NCI-H1048 (cell line): ENCODE measurements around the gene PDE5A.

Source experiments
- DNase-seq: peaks from one replicate; lab custom pipeline; 2025; lab: John Stamatoyannopoulos, UW

PDE5A gene

DNA sequence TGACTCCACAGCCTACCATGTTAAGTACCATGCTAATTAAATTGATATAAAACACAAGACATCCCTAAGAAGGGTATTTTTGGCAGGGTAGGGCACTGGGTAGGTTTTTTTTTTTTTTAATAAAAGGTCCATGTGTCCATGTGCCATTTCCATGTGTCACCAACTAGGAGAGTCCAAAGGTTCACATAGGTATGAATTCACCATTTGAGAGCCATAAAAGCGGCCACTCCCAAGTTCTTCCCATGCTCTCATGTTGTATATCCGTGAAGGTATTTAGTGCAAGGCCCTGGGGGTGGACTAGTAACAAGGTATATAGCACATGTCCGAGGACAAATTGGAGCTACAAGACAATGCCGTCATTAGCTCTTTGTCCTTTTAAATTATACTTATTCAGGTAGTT, 107.3 kb downstream of the PDE5A start:
- no peak for DNase-seq

DNA sequence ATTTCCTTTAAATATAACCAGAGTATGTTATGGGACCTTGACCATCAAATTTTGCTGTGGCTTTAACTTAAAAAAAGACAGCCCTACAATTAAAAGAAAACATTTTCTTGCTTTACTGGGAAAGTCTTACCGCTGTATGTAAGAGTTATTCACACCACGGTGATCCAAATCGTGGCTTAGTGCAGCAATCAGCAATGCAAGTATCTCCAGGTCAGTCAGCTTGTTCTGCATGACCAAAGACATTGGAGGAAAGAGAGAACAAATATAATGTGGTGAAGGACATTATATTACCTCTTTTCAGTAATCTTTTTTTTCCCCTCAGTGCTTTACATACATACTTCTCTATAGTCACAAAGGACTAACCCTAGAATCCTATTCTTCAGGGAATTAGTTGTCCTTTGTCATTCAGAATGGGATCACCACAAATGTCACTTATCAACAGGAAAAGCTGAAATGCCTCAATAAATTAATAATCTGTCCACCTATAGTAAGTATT, 109.6 kb downstream of the PDE5A start:
- DNase-seq = no peak

DNA sequence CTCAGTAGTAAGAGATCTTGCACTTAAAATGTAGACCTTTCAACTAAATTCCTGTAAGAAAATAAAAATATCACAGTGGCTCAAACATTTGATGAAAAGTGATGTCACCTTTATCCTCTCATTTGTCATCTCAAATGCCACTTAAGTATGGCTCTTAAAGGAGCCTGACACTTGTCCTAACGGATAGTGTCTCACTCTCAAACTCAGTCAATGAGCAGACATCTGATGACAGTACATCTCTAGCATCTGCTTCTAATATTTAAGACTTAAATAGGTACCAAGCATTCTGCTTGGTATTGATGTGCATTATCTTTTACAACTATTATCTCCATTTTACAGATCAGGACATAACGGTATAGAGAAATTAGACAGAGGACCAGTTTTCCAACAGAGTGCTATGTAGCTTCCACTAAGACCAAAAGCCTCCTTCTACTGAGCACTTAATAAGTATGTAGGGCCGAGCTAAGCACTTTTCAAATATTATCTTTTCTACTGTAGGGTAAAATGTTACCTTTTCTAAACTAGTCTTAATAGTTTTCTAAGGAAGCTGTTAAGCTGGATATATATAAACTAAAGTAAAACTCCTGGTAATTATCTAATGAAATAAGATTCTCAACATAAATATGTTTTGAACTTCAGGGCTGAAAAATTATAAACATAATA, 110.2 kb downstream of the PDE5A start:
- no peak for DNase-seq

DNA sequence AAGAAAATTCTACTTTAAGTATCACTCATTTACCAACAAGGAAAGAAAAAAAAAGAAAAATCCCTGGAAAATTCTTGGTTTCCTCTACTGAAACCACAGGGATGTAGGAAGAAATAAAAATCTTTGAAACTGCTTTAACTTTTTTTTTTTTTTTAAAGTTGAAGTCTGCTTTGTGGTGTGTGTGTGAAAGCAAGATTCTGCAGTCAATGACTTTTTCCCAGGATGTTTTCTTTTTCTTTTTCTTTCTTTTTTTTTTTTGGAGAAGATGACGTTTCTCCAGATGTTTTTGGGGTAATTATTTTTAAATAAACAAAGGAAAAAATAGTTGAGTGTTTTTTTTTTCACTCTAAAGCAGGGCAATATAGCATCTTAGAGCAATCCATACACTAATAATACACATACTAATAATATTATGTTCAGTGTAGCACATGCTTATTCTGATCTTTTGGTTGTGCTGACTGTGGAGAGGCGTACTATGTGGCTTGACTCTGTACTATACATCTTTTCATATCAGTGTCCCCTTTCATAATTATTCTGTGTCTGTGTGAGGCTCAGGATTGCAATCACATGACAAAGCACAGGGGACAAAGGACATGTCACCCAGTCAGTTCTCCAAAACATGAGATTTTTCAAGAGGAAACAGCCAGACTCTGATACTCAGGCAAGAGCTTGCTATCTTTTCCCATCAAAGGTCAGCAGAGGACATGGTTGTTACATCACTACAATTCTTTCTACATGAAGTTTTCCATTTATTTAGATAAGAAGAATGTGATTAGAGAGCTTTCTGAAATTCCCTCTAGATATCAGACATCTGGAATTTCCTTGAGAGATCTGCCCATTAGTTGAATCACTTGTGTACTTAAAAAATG, 111.0 kb downstream of the PDE5A start:
- DNase-seq = no peak

DNA sequence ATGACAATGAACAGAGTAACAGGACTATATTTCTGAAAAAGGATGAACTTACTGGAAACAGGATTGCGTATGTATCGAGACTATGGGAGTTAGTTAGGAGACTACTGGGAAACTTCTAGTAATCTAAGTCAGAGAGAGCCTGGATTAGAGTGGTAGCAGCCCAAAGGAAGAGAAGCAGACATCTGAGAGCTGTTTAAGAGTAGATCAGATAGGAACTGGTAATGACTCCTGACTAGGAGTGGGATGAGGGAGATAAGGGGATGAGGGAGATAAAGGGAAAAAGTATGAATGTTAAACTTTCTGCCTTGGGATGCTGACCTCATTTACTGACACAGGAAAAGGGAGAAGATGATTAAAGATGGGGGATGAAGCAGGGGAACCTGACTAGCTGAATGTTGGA, 116.2 kb downstream of the PDE5A start:
- no peak for DNase-seq

DNA sequence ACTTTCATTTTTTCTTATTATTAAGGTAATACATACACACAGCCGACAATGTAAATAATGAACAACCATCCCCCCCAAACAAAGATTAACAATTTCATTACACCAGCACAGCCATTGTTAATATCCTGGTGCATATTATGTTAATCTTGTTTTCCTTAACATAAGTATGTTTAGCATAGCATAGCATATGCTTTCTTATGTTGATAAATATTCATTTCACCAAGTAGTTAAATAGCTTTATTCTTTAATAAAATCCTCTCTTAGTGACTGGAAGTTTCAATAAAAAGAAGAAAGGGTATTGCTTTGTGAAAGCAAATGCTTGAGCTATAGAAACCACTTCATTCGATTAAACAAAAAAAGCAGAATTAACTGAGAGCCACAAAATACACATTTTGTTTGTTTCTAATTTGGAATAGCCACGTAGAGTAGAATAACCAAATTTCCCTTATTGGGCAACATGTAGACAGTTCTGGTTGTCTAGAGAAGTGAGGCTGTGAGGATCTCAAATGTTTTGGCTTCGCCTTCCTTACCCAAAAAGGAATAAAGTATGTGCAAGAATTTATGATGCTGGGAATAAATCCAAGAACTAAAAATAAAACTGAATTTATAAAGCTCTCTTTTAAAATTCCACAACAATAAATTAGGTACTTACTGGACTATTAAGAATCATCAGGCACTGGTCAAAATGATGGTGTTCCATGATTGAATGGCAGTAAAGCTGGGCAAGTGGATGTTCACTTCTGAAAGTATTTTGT, 118.0 kb downstream of the PDE5A start:
- no peak for DNase-seq

DNA sequence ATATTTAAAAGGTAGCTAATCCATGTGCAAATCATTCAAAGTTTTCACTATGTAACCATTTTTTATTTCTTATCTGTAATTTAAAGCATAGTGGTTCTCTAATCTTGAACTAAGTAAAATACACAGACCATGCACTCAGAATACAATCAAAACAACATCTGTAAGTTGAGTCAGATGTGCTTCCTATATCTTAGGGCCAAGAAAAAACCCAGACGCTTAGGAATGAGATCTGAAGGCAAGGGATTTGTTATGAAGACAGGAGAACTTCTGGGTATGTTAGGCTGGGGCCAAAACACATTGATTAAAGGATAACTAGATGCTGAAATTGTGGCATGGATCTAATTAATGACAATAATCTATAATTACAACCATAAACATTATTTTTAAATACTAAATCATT, 120.3 kb downstream of the PDE5A start:
- no peak for DNase-seq

DNA sequence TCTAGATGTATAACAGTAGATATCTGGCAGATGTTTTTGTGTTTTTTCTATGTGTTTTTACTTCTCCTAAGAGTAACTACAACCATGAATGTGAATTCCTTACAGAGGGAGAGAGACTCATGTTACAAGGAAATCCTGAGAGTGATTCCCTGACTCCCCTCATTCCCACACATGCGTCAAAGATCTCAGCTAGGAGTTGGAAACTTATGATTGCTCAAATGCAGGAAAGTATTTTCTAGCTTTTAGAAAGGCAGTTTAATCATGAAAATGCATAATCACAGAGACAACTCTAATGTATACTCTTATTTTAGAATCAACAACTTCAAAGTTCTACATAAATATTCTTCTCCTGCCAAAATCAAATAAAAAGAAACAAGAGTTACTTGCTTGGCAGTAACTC, 121.8 kb downstream of the PDE5A start:
- DNase-seq = no peak

DNA sequence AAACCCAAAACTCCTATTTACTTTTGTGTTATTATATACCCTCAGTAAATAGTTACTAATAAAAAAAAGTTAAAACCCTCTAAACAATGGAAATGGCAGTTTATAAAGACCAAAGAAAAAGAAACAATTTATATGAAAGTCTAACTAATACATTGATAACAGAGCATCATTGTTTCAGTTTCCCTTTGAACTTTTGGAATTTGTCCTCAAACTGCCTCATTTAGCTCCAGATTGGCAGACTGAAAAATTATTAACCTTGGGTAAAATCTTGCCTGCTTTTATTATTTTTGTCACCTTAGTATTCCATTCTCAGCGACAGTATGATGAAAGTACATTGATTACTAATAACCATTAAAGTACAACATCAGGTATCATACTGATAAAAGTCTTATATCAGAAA, 124.0 kb downstream of the PDE5A start:
- no peak for DNase-seq

DNA sequence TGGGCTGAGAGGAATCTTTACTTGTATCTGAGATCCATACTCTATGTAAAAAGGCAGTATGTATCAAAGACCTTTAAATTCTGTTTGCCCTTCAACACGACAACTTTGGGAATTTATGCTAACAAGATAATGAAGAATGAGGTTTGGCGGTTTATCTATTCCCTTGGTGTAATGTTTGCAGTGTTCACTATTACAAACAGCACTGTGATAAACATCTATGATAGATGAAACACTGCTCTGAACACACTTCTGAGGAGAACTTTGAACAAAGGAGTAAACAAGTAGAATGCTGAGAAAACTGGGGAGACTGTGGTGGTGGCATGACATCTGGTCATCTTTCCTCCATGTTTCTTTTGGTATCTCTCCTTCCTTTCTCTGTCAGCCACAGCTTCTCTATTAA, 126.9 kb downstream of the PDE5A start:
- no peak for DNase-seq

DNA sequence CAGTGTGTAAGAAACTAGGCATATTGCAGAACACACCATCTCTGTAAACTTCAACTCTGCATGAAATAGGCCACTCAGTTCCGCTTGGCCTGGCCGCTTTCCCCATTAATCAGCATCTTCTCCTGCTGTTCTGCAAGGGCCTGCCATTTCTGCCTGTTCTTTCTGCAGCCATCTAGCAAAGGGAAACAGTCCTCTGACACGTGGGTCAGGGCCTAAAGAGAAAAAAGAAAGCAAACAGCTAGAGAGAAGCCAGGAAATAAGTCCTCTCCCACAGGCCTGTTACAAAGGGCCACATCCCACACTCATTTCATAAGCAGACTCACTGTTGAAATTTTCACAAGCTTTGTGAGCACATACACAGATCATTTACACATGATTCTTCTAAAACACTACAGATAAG, 130.1 kb downstream of the PDE5A start:
- no peak for DNase-seq

DNA sequence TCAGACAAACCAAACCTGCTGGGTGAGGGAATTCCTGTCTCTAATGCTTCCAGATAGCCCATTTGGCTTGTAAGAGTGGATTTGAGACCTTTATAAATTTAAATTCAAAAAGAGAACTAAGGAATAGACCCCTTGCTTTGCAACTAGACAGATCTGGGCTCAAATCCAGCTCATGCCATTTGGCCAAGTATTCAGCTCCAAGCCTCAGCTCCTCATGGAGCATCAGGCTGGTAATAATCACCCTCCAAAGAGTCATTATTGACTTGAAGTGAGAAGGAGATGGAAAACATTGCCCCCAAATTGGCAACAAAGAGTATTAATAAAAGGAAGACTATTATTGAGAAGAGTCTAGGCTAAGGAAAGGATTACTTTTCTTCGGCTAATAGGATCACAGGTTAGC, 134.7 kb downstream of the PDE5A start:
- DNase-seq = no peak

DNA sequence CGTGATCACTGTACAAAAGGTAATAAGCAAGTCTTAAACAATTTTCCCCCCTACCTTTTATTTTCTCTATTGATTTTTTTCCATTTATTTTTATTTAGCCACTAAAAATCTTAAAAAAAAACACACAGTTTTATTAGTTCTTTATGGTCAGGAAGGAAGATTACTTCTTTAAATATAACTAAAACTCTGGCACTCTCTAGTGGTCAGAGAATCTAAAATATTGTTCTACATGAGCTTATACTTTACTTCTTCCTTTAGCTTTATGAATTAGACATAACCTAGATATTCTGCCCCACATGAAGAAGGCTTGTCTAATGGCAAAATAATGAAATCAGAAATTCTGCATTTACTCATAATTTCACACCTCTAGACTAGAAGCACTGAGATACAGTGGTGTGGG, 135.2 kb downstream of the PDE5A start:
- DNase-seq = no peak

DNA sequence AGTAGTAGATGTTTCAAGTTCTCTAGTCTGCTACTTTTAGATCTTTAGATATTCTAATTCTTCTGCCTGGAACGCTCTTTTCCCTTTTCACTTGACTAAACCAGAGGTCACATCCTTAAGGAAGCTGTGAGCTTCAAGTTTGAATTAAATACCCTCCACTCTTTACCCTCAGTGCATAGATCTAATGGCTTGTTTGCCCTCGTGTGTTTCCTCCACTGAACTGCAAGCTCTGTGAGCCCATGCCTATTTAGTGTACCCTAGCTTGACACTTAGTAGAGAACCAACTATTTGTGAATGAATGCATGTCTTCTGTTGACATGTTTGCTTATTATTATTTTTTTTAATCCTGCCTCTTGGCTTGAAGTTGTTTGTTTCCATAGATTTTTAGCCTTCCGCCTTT, 138.3 kb downstream of the PDE5A start:
- DNase-seq = no peak

DNA sequence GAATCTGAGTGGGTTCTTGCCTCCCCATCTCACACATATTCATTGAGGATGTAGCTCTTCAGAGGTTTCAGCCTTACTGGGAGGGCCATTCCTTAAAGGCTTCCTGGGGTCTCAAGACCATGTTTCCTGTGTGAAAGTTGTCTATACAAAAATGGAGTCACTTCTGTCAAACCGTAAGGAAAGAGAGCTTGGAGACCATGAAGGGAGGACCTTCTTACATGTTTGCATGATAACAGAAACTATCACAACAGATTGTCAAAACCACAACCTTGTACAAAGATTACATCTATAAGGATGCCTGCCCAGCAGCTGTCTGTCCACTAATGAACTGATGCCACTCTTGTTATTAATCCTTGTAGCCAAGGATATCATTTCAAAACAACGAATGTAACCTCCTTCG, 139.3 kb downstream of the PDE5A start:
- DNase-seq = no peak

DNA sequence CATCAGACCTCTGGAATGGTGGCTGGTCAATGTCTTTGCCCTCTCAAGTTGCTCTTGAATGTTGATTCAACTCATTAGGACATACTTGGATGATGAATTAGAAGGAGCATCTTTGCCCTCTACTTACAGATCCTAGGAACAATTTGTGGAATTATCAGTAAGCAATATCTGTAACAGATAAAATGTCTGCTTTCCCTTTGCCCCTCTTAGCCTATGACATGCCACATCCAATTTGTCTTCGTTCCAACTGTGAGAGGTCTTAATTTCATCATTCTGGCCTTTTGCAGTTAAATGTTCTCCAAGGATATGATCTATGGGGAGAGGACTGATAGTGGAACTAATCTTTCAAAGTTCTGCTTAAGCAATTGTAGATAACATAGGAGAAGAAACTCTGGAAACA, 148.3 kb downstream of the PDE5A start:
- DNase-seq = no peak

DNA sequence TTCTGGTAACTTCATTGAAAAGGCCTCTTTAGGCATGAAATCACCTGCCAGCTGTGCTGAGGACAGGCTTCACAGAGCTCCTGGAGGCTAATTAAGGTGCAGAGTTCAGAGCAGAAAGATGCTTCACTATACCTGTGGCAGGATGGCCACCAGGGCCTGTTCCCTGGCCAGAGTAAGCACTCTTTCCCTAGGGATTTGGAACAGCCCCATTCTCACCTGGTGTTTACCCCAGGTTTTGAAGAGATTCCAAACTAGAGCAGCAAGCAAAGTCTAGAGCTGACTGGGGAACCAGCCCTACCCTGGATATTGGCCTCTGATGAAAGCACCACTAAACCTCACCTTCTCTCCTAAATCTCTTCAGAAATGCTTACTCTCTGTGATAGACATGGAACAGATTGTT, 148.8 kb downstream of the PDE5A start:
- DNase-seq = no peak

DNA sequence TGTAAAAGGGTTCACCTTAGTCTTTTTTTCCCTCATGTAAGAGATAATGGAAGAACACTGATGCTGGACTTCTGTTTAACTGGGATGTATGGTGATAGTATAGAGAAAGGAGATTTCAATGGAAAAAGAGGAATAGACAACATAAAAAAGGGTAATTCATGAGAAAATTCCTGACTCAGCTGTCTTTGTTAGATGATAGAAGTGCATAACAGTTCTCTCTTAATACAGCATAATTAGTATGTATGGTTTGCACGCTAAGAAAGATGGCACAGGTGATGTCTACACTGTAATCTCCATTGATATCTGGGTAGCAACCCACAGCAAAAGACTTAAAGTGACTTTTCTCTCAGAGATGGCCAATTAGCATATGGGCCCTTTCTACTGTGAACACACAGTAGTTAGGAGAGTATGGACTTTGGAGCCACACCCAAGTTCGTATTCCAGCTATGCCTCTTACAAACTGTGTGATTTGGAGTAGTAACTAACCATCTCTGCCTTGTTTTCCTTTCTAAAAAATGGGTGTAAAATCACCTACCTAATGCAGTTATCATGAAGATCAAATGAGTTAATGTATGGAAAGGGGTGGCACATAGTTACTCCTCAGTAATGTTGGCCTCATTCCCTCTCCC, 149.3 kb downstream of the PDE5A start:
- no peak for DNase-seq

DNA sequence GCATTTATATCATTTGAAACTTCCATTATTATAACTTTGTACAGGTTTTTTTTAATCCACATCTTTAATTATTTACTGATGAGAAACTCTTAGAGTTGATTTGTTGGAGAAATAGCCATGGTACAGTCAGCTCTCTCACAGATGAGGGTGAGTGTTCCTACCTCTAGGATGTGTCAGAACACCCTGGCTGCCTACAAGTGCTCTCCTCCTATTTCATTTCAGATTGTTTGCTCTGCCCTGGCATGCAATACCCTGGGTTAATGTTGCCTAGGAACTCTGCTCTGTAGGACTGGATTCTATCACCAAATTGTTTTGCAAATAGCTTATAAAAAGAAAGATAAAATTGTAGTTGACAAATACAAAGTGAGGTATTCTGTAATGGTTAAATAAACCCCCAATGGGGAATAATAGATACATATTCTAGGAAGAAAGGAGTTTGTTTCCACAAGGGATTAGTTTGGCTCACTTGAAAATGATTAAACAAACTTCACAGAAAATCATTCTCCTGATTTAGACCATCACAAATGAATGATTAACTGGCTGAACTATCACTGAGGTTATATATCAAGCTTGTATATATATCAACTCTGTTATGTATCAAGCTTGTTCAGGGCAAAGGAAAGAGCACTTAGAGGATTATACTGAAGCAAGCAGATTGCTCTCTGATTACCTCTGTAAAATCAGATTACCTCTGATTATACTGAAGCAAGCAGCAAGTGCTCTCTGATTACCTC, 150.0 kb downstream of the PDE5A start:
- DNase-seq = no peak

DNA sequence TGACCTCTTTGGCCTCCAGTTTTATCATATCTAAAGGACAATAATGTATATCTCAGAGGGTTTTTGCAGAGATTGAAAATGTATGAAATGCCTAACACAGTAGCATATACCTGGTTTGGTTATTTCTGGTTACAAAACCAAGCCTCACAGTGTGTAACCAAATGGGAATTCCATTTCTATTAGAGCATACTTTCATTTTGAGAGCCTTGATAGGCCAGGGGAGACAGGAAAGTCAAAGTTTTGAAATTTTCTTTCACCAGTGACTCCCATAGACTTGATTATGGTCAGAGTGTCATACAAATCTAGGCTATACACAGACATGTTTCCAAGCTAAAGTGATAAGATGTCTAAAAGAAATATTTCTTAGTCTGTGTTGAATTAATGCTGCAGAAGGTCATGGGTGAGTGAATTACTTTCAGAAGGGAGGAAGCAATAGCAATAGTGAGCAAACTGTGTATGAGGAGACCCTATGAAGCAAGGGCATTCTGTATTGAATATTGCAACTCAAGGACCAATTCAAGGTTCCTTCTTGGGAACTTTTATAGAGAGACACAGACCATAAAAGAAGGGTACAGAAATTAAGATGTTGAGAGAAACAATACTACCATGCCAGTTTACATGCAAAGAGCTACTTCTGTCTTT, 151.1 kb downstream of the PDE5A start:
- no peak for DNase-seq

DNA sequence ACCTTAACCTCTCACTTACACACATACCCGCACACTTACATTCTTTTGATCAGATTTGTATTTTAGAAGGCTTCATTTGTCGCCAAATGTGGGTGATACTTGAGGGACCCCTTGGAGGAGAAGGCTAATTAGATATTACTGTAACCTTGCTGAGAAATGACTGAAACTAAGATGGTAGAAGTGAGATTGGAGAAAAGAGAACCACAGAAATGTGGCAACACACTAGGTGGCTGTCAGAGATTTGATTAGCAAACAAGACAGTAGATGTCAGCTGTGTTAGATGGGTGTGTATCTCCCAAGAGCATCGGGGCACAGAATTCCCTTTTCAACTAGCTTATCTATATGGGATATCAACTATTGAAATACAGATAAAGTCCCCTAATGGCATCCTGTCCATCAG, 157.3 kb downstream of the PDE5A start:
- no peak for DNase-seq
